Measurements from ENCODE around the gene HIVEP1.
"Not testable (repeated sequence)": the region's sequence is repeated elsewhere in the genome, so short reads cannot be mapped to it uniquely, and the experiment has no call there.

- TF ChIP-seq, protein P1, sequence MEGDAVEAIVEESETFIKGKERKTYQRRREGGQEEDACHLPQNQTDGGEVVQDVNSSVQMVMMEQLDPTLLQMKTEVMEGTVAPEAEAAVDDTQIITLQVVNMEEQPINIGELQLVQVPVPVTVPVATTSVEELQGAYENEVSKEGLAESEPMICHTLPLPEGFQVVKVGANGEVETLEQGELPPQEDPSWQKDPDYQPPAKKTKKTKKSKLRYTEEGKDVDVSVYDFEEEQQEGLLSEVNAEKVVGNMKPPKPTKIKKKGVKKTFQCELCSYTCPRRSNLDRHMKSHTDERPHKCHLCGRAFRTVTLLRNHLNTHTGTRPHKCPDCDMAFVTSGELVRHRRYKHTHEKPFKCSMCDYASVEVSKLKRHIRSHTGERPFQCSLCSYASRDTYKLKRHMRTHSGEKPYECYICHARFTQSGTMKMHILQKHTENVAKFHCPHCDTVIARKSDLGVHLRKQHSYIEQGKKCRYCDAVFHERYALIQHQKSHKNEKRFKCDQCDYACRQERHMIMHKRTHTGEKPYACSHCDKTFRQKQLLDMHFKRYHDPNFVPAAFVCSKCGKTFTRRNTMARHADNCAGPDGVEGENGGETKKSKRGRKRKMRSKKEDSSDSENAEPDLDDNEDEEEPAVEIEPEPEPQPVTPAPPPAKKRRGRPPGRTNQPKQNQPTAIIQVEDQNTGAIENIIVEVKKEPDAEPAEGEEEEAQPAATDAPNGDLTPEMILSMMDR (conservative IDR thresholded peaks at IDR 0.05; ENCODE audit: low read depth, low read length), result not testable (repeated sequence)
- TF ChIP-seq EZH2phosphoT487 (IDR thresholded peaks at IDR 0.05; ENCODE audit: borderline replicate concordance, low read length), result not testable (repeated sequence)
Observed at GRCh38 chr6:12108376-12108775, 96.3 kb downstream of the HIVEP1 start.
